D721Med (cell line): ENCODE results near the gene RTN3.

Experiments used
- DNase-seq: peaks from one replicate; pipeline ENCODE4 v3.0.0; 2011; ENCODE audit warnings: low spot score; ENCODE audit not compliant: insufficient read length
- FAIRE-seq: peaks from 2 replicates; lab custom pipeline; 2011; peaks lifted over from hg19 to GRCh38; lab: Jason Lieb, UNC
- TF ChIP-seq, protein P1 (sequence below): IDR thresholded peaks from 2 replicates; pipeline ENCODE4 v1.5.1; 2012; ENCODE audit warnings: mild to moderate bottlenecking, control low read depth; ENCODE audit not compliant: insufficient read depth; ENCODE audit errors: missing control alignments

RTN3 gene

GRCh38 chr11:63719001-63719400, 37.7 kb downstream of the RTN3 start:
- TF ChIP-seq, protein P1, sequence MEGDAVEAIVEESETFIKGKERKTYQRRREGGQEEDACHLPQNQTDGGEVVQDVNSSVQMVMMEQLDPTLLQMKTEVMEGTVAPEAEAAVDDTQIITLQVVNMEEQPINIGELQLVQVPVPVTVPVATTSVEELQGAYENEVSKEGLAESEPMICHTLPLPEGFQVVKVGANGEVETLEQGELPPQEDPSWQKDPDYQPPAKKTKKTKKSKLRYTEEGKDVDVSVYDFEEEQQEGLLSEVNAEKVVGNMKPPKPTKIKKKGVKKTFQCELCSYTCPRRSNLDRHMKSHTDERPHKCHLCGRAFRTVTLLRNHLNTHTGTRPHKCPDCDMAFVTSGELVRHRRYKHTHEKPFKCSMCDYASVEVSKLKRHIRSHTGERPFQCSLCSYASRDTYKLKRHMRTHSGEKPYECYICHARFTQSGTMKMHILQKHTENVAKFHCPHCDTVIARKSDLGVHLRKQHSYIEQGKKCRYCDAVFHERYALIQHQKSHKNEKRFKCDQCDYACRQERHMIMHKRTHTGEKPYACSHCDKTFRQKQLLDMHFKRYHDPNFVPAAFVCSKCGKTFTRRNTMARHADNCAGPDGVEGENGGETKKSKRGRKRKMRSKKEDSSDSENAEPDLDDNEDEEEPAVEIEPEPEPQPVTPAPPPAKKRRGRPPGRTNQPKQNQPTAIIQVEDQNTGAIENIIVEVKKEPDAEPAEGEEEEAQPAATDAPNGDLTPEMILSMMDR = no peak
- no peak for FAIRE-seq
- DNase-seq = no peak

- DNase-seq = no peak
- TF ChIP-seq, protein P1 = no peak
- no peak for FAIRE-seq
These were observed 38.7 kb downstream of the RTN3 start for GRCh38 chr11:63719987-63720386.

DNA sequence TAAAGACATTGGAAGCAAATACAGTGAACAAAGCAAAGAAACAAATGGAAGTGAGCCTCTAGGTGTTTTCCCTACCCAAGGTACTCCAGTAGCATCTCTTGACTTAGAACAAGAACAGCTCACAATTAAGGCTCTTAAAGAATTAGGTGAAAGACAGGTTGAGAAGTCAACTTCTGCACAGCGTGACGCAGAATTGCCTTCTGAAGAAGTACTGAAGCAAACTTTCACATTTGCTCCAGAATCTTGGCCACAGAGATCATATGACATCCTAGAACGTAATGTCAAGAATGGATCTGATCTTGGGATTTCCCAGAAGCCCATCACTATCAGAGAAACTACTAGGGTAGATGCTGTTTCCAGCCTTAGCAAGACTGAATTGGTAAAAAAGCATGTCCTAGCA, 39.3 kb downstream of the RTN3 start:
- TF ChIP-seq, protein P1 = no peak
- FAIRE-seq (no peak), DNase-seq (no peak)

GRCh38 chr11:63729326-63729725, 48.0 kb downstream of the RTN3 start:
- DNase-seq (no peak), FAIRE-seq (no peak)
- TF ChIP-seq, protein P1 = no peak

DNA sequence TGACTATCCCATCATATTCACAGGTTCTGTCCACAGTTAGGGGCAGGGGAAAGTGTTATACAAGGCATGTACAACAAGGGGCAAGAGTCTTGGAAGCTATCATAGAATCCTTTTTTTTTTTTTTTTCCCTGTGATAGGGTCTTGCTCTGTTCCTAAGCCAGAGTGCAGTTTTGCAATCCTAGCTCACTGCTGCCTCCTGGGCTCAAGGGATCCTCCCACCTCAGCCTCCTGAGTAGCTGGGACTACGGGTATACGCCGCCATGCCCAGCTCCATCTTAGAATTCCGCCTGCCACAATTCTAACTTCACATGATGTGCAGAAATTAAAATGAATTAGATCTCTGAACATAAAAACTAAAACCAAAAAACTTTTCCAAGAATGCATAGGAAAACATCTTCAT, 55.6 kb downstream of the RTN3 start:
- DNase-seq = no peak
- FAIRE-seq = no peak
- TF ChIP-seq, protein P1 = no peak

DNA sequence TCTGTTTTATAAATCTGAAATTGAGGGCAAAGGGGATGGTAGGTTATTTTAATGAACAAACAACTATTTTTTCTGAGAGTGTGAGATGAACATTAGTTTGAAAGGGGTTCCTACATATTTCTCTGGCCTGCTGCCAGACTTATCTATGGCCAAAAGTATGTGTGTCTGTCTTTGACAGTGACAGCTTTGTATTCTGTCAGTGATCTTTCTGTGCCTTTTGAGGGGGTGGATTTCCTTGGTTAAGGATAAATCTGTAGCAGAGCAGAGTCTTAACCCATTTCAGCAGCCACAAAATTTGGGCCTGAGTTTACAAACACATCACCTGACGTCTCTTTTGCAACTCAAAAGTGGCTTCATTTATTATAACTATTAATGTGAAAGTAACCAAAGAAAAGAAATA, 56.4 kb downstream of the RTN3 start:
- FAIRE-seq (no peak), DNase-seq (no peak)
- TF ChIP-seq, protein P1 = no peak

DNA sequence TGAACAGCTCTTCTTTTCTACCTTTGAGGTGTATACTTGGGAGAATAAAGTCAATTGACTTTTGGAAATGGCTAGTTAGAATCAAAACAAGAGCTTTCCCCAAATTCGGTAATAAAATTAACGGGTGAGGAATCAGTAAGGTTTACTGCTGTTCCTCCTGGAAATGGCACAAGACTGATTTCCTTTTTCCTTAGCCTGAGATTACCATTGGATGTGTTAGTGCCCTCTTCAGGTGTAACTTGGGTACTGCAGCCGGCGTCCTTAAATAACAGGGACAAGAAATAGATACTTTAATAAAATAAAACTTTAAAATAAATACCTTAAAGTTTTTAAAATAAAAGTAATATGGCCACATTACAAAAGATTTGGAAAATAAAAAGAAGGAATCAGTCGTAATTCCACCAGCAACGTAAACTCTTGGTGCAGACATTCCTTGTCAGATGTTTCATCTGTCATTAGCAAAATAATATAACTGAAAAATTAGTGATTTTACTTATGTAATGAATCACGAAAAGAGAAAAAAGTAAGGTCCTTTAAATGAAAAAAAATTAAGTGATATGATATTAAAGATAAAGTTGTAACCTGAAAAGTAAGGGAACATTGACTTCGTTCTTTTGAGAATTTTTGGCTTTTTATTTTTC, 57.5 kb downstream of the RTN3 start:
- DNase-seq (no peak), FAIRE-seq (no peak)
- TF ChIP-seq, protein P1 = peak; percentile 89
